B cell (primary cell): ENCODE results near the gene MCF2L.

Experiments used
- CTCF ChIP-seq: fragments of 200-600 bp; IDR thresholded peaks from one replicate; pipeline ENCODE4 v1.8.0; 2022; ENCODE audit warnings: antibody characterized with exemption, mild to moderate bottlenecking
- EZH2 ChIP-seq: IDR thresholded peaks from 2 replicates; pipeline ENCODE4 v1.6.1; 2012; ENCODE audit warnings: borderline replicate concordance, low read depth, mild to moderate bottlenecking, moderate library complexity, low read length; ENCODE audit not compliant: insufficient read depth, poor library complexity, severe bottlenecking

GRCh38 chr13:112982281-112983041, 13.4 kb downstream of the MCF2L start:
- TF ChIP-seq CTCF (no peak), EZH2 (no peak)
